WTC11 (cell line): Measurements from ENCODE around the gene ODAD4. TPM values are rescaled to one million over a fixed set of nuclear protein-coding genes. Genes with fewer than 3 reads are reported as not detected.

Experiments used
- ATAC-seq: fragments of 200-7000 bp; cut with Tn5 transposase; 2 replicates; pipeline ENCODE4 v1.10.0; 2021; ENCODE audit warnings: mild to moderate bottlenecking, moderate library complexity
- CTCF ChIA-PET: fragments of 300-600 bp; sonication (Branson Sonifier 250); formaldehyde crosslinking; loops from one replicate; lab custom pipeline; 2021; ENCODE audit warnings: antibody characterized with exemption; lab: Charles Lee
- POLR2A ChIA-PET: fragments of 350-600 bp; sonication (Branson Sonifier 250); formaldehyde crosslinking; loops from one replicate; lab custom pipeline; 2021; ENCODE audit warnings: antibody characterized with exemption; lab: Charles Lee
- DNase-seq: peaks from one replicate; pipeline ENCODE4 v3.0.0; 2021; ENCODE audit warnings: low spot score
- H3K27ac Mint-ChIP-seq: 2 replicates; pipeline ENCODE4 v1.8.0; 2021; ENCODE audit warnings: mixed read lengths
- H3K27me3 Mint-ChIP-seq: 2 replicates; pipeline ENCODE4 v1.8.0; 2021; ENCODE audit warnings: low read depth, mild to moderate bottlenecking, moderate library complexity, mixed read lengths
- H3K36me3 Mint-ChIP-seq: 2 replicates; pipeline ENCODE4 v1.8.0; 2021; ENCODE audit warnings: mixed read lengths
- H3K4me1 Mint-ChIP-seq: 2 replicates; pipeline ENCODE4 v1.8.0; 2022; ENCODE audit warnings: mixed read lengths
- H3K4me3 Mint-ChIP-seq: 2 replicates; pipeline ENCODE4 v1.8.0; 2021; ENCODE audit warnings: mild to moderate bottlenecking, moderate library complexity, mixed read lengths
- H3K9me3 Mint-ChIP-seq: 2 replicates; pipeline ENCODE4 v1.8.0; 2021; ENCODE audit warnings: mixed read lengths
- ARID4B ChIP-seq: sonication (generic); formaldehyde crosslinking; IDR thresholded peaks from 2 replicates; pipeline ENCODE4 v1.8.0; 2023; ENCODE audit warnings: missing genetic modification reagents, mild to moderate bottlenecking, borderline replicate concordance
- ATF6 ChIP-seq: sonication (generic); formaldehyde crosslinking; IDR thresholded peaks from 2 replicates; pipeline ENCODE4 v1.8.1; 2023; ENCODE audit warnings: mild to moderate bottlenecking, missing genetic modification reagents
- FOXP1 ChIP-seq: sonication (generic); formaldehyde crosslinking; IDR thresholded peaks from 2 replicates; pipeline ENCODE4 v1.8.0; 2022; ENCODE audit warnings: missing genetic modification reagents, mild to moderate bottlenecking, moderate library complexity, borderline replicate concordance
- FOXP4 ChIP-seq: sonication (generic); formaldehyde crosslinking; IDR thresholded peaks from 2 replicates; pipeline ENCODE4 v1.8.0; 2022; ENCODE audit warnings: mild to moderate bottlenecking, missing genetic modification reagents
- HMGXB4 ChIP-seq: sonication (generic); formaldehyde crosslinking; IDR thresholded peaks from 2 replicates; pipeline ENCODE4 v1.8.1; 2023; ENCODE audit warnings: mild to moderate bottlenecking, moderate library complexity, missing genetic modification reagents
- KAT7 ChIP-seq: sonication (generic); formaldehyde crosslinking; IDR thresholded peaks from 2 replicates; pipeline ENCODE4 v1.8.1; 2023; ENCODE audit warnings: missing genetic modification reagents, mild to moderate bottlenecking, borderline replicate concordance
- MYBL2 ChIP-seq: sonication (generic); formaldehyde crosslinking; IDR thresholded peaks from 2 replicates; pipeline ENCODE4 v1.8.1; 2023; ENCODE audit warnings: mild to moderate bottlenecking, moderate library complexity, missing genetic modification reagents
- PRRX2 ChIP-seq: fragments of 250-450 bp; sonication (Bioruptor Pico); IDR thresholded peaks from 2 replicates; pipeline ENCODE4 v1.8.0; 2021; ENCODE audit warnings: mild to moderate bottlenecking
- SMAD3 ChIP-seq: sonication (generic); formaldehyde crosslinking; IDR thresholded peaks from 2 replicates; pipeline ENCODE4 v1.8.0; 2022; ENCODE audit warnings: missing genetic modification reagents, mild to moderate bottlenecking, borderline replicate concordance
- SP1 ChIP-seq: sonication (generic); formaldehyde crosslinking; conservative IDR thresholded peaks from 2 replicates; pipeline ENCODE4 v1.8.1; 2022; ENCODE audit warnings: missing genetic modification reagents
- USF1 ChIP-seq: sonication (generic); formaldehyde crosslinking; IDR thresholded peaks from 2 replicates; pipeline ENCODE4 v1.8.0; 2022; ENCODE audit warnings: mild to moderate bottlenecking, missing genetic modification reagents
- ZBTB21 ChIP-seq: sonication (generic); formaldehyde crosslinking; IDR thresholded peaks from 2 replicates; pipeline ENCODE4 v1.8.1; 2023; ENCODE audit warnings: mild to moderate bottlenecking, missing genetic modification reagents, borderline replicate concordance
- ZNF219 ChIP-seq: sonication (generic); formaldehyde crosslinking; IDR thresholded peaks from 2 replicates; pipeline ENCODE4 v1.8.0; 2023; ENCODE audit warnings: missing genetic modification reagents, mild to moderate bottlenecking, borderline replicate concordance
- ZNF317 ChIP-seq: sonication (generic); formaldehyde crosslinking; IDR thresholded peaks from 2 replicates; pipeline ENCODE4 v1.8.1; 2023; ENCODE audit warnings: low read depth, mild to moderate bottlenecking, moderate library complexity, missing genetic modification reagents, borderline replicate concordance
- ZNF423 ChIP-seq: fragments of 250-450 bp; sonication (Bioruptor Pico); IDR thresholded peaks from 2 replicates; pipeline ENCODE4 v2.1.2; 2022; ENCODE audit warnings: mild to moderate bottlenecking, moderate library complexity
- ZNF425 ChIP-seq: fragments of 250-450 bp; sonication (Bioruptor Pico); conservative IDR thresholded peaks from 2 replicates; pipeline ENCODE4 v1.9.0; 2021; ENCODE audit warnings: mild to moderate bottlenecking
- total RNA-seq: library from RNA; stranded (reverse); gene quantifications from 3 replicates; pipeline ENCODE4 v1.2.3, GENCODE V29; 2021

The ODAD4 gene
- total RNA-seq, 1 experiment from 2014 or later, result 1.9 TPM

GRCh38 chr17:41965694-41966462 is 35.5 kb downstream of the ODAD4 start:
- CTCF ChIA-PET, result interaction anchor here (0.9 to 2.6 kb wide), 16 partner anchors 9 to 562 kb away, joined by 3 to 14 read pairs (median 4); partner anchors contain the start of genes ACLY, DNAJC7, JUP and KAT2A
- POLR2A ChIA-PET, result interaction anchor here (0.6 to 1.6 kb wide), 8 partner anchors 9 to 181 kb away, joined by 3 to 7 read pairs (median 3); partner anchors contain the start of genes DNAJC7, NKIRAS2 and ODAD4
- peaks cover 18% of the 10 kb centered on the region for H3K4me1 Mint-ChIP-seq
- no peaks in the 10 kb centered on the region; the same call in 1 of the 2 replicates for H3K36me3 Mint-ChIP-seq
- ATAC-seq (peak; percentile 82), DNase-seq (peak; percentile 84)
- H3K9me3 Mint-ChIP-seq, result no peaks in the 10 kb centered on the region
- H3K4me3 Mint-ChIP-seq, result peak overlapping the region; percentile 84
- H3K27ac Mint-ChIP-seq, result peak overlapping the region; percentile 94
- peaks cover 11% of the 10 kb centered on the region for H3K27me3 Mint-ChIP-seq
- TF ChIP-seq FOXP1 (CRISPR knock-in tag), result no peak
- TF ChIP-seq ARID4B (CRISPR knock-in tag), result no peak
- peak; percentile 37; the same call in 1 of the 2 replicates for TF ChIP-seq ZBTB21 (CRISPR knock-in tag)
- peak; percentile 68 for TF ChIP-seq ZNF423
- TF ChIP-seq SP1 (CRISPR knock-in tag), result 0 out of 2 replicates have a peak, but pooled peaks have one; percentile 37
- TF ChIP-seq, all 79 proteins: peak for 3

GRCh38 chr17:41966463-41967140 is 36.2 kb downstream of the ODAD4 start, which contains the start of gene CNP:
Gene CNP, plus strand, starts transcription at chr17:41966795. Its CDS starts 90 bp downstream, at chr17:41966885.
- Mint-ChIP-seq H3K9me3 (no peaks in the 10 kb centered on the region), H3K36me3 (peaks cover 3% of the 10 kb centered on the region; the same call in 1 of the 2 replicates), H3K27ac (peak within 1 kb of the TSS; percentile 94), H3K4me1 (peaks cover 18% of the 10 kb centered on the region), H3K4me3 (peak within 1 kb of the TSS; percentile 84), H3K27me3 (peaks cover 9% of the 10 kb centered on the region)
- CTCF ChIA-PET, result interaction anchor here (1.0 to 2.6 kb wide), 13 partner anchors 9 to 561 kb away, joined by 3 to 14 read pairs (median 5); partner anchors contain the start of genes ACLY, DNAJC7, JUP and KAT2A
- POLR2A ChIA-PET, result interaction anchor here (0.6 to 2.6 kb wide), 9 partner anchors 9 to 182 kb away, joined by 3 to 7 read pairs (median 4); partner anchors contain the start of genes DNAJC7, KLHL11, NKIRAS2 and ODAD4
- ATAC-seq (peak; percentile 27), DNase-seq (peak; percentile 85)
- no peak for TF ChIP-seq ATF6 (CRISPR knock-in tag)
- TF ChIP-seq ZNF317, result no peak
- TF ChIP-seq ZNF219 (CRISPR knock-in tag), result no peak
- peak; percentile 77 for TF ChIP-seq SP1 (CRISPR knock-in tag)
- TF ChIP-seq HMGXB4 (CRISPR knock-in tag), result peak; percentile 72; the same call in 1 of the 2 replicates
- TF ChIP-seq FOXP4 (CRISPR knock-in tag), result 0 out of 2 replicates have a peak, but pooled peaks have one; percentile 54
- 0 out of 2 replicates have a peak, but pooled peaks have one; percentile 7 for TF ChIP-seq PRRX2 (CRISPR knock-in tag)
- no peak for TF ChIP-seq MYBL2 (CRISPR knock-in tag)
- no peak for TF ChIP-seq ZNF425
- 0 out of 2 replicates have a peak, but pooled peaks have one; percentile 26 for TF ChIP-seq KAT7 (CRISPR knock-in tag)
- 0 out of 2 replicates have a peak, but pooled peaks have one; percentile 14 for TF ChIP-seq USF1
- 0 out of 2 replicates have a peak, but pooled peaks have one; percentile 27 for TF ChIP-seq SMAD3
